H1 (cell line): ENCODE measurements around the gene ADCY3. TPM values are rescaled to one million over a fixed set of nuclear protein-coding genes. Genes with fewer than 3 reads are reported as not detected.

ENCODE experiments used
- CTCF ChIA-PET: fragments of 300-600 bp; sonication (Branson Sonifier 250); formaldehyde crosslinking; loops from one replicate; lab custom pipeline; 2021; ENCODE audit not compliant: partially characterized antibody; lab: Charles Lee
- POLR2A ChIA-PET: fragments of 300-600 bp; sonication (Branson Sonifier 250); formaldehyde crosslinking; loops from one replicate; lab custom pipeline; 2021; ENCODE audit warnings: inconsistent platforms; ENCODE audit not compliant: partially characterized antibody; lab: Charles Lee
- DNase-seq, 2 experiments: peaks; one replicate each; pipeline versions ENCODE4 v3.0.0 to v3.0.0-alpha.2; 2010 to 2022; ENCODE audit warnings: low spot score in 2 of 2, low read depth in 1 of 2, mixed read lengths in 1 of 2
- FAIRE-seq: peaks from 2 replicates; lab custom pipeline; 2011; peaks lifted over from hg19 to GRCh38; lab: Jason Lieb, UNC
- H2AFZ ChIP-seq: 2 replicates; pipeline ENCODE4 v1.8.1; 2012; ENCODE audit warnings: low read length, inconsistent platforms
- H2AK5ac ChIP-seq: 2 replicates; pipeline ENCODE4 v1.6.1; 2013; ENCODE audit warnings: low read depth, low read length
- H2BK120ac ChIP-seq: replicated peaks from 2 replicates; pipeline ENCODE3; 2013; ENCODE audit warnings: low read depth, low read length, inconsistent platforms
- H2BK12ac ChIP-seq: 2 replicates; pipeline ENCODE4 v1.6.1; 2013; ENCODE audit warnings: low read depth, low read length
- H2BK15ac ChIP-seq: 2 replicates; pipeline ENCODE4 v1.6.1; 2013; ENCODE audit warnings: low read length
- H2BK20ac ChIP-seq: 2 replicates; pipeline ENCODE4 v1.6.1; 2013; ENCODE audit warnings: low read length
- H2BK5ac ChIP-seq: 2 replicates; pipeline ENCODE4 v1.6.1; 2013; ENCODE audit warnings: low read depth, low read length
- H3K14ac ChIP-seq: 2 replicates; pipeline ENCODE4 v1.6.1; 2013; ENCODE audit warnings: inconsistent platforms; ENCODE audit not compliant: insufficient read length
- H3K18ac ChIP-seq: 2 replicates; pipeline ENCODE4 v1.6.1; 2013; ENCODE audit warnings: low read length; ENCODE audit errors: extremely low read depth
- H3K23ac ChIP-seq: 2 replicates; pipeline ENCODE4 v1.6.1; 2013; ENCODE audit warnings: inconsistent platforms; ENCODE audit not compliant: insufficient read length
- H3K23me2 ChIP-seq: 2 replicates; pipeline ENCODE4 v1.6.1; 2013; ENCODE audit warnings: low read depth, low read length
- H3K27ac ChIP-seq: 2 replicates; pipeline ENCODE4 v1.6.1; 2011; ENCODE audit warnings: low read depth, low read length, inconsistent platforms
- H3K27me3 ChIP-seq, 4 experiments: replicated peaks in 1 of 4; 1 replicate in 1 of 4; 2 replicates in 3 of 4; pipeline versions ENCODE4 v1.6.1 to v1.8.1; 2011 to 2013; ENCODE audit warnings: low read length in 3 of 4, mild to moderate bottlenecking in 3 of 4, inconsistent platforms in 2 of 4, mixed read lengths in 2 of 4, moderate library complexity in 1 of 4; ENCODE audit not compliant: control insufficient read depth in 3 of 4, insufficient read depth in 3 of 4; ENCODE audit errors: extremely low read depth in 1 of 4
- H3K36me3 ChIP-seq, 4 experiments: 2 replicates each; pipeline versions ENCODE4 v1.6.1 to v1.8.1; 2011 to 2013; ENCODE audit warnings: mild to moderate bottlenecking in 4 of 4, low read length in 3 of 4, moderate library complexity in 2 of 4, control low read depth in 1 of 4, inconsistent platforms in 1 of 4; ENCODE audit not compliant: insufficient read depth in 4 of 4, control insufficient read depth in 2 of 4
- H3K4ac ChIP-seq: replicated peaks from 2 replicates; pipeline ENCODE3; 2013; ENCODE audit warnings: low read length, low read depth, mixed read lengths, inconsistent platforms; ENCODE audit not compliant: insufficient read length
- H3K4me1 ChIP-seq, 4 experiments: replicated peaks in 1 of 4; 1 replicate in 1 of 4; 2 replicates in 3 of 4; pipeline versions ENCODE4 v1.6.1 to v1.8.1; 2011 to 2013; ENCODE audit warnings: low read length in 3 of 4, inconsistent platforms in 2 of 4, mixed read lengths in 1 of 4; ENCODE audit not compliant: insufficient read depth in 4 of 4, control insufficient read depth in 3 of 4
- H3K4me2 ChIP-seq, 2 experiments: 2 replicates each; pipeline versions ENCODE4 v1.6.1 to v1.8.1; 2011 to 2013; ENCODE audit warnings: low read depth in 2 of 2, low read length in 2 of 2, control low read depth in 1 of 2, inconsistent platforms in 1 of 2, mild to moderate bottlenecking in 1 of 2; ENCODE audit not compliant: insufficient read depth in 1 of 2
- H3K4me3 ChIP-seq, 4 experiments: fragments of 200-600, 300-600 bp in 1 of 4; sonication (generic), shearing (Covaris generic), sonication (Bioruptor Twin) in 1 of 4; 2 replicates each; pipeline versions ENCODE4 v1.5.1 to v1.8.1; 2011 to 2016; ENCODE audit warnings: low read length in 4 of 4, low read depth in 3 of 4, control low read depth in 2 of 4, inconsistent platforms in 2 of 4, mild to moderate bottlenecking in 2 of 4, mixed read lengths in 1 of 4, moderate library complexity in 1 of 4; ENCODE audit not compliant: insufficient read depth in 2 of 4; ENCODE audit errors: extremely low read depth in 1 of 4
- H3K56ac ChIP-seq: replicated peaks from 2 replicates; pipeline ENCODE3; 2013; ENCODE audit warnings: low read depth, mild to moderate bottlenecking, mixed read lengths, low read length, inconsistent platforms; ENCODE audit not compliant: insufficient read length
- H3K79me1 ChIP-seq: 2 replicates; pipeline ENCODE4 v1.6.1; 2013; ENCODE audit warnings: low read depth, low read length, control low read depth
- H3K79me2 ChIP-seq, 2 experiments: 2 replicates each; pipeline versions ENCODE4 v1.6.1 to v1.8.1; 2012 to 2013; ENCODE audit warnings: low read length in 2 of 2, mild to moderate bottlenecking in 2 of 2, inconsistent platforms in 1 of 2; ENCODE audit not compliant: insufficient read depth in 2 of 2, control insufficient read depth in 1 of 2
- H3K9ac ChIP-seq, 4 experiments: replicated peaks in 1 of 4; 1 replicate in 1 of 4; 2 replicates in 3 of 4; pipeline versions ENCODE4 v1.6.1 to v1.8.1; 2011 to 2013; ENCODE audit warnings: low read depth in 3 of 4, low read length in 3 of 4, control low read depth in 2 of 4, mild to moderate bottlenecking in 2 of 4, moderate library complexity in 2 of 4, inconsistent platforms in 1 of 4; ENCODE audit errors: extremely low read depth in 1 of 4
- H3K9me3 ChIP-seq, 2 experiments: 2 replicates each; pipeline versions ENCODE4 v1.6.1 to v1.8.1; 2012 to 2013; ENCODE audit warnings: mild to moderate bottlenecking in 2 of 2, moderate library complexity in 2 of 2, control low read depth in 1 of 2, inconsistent platforms in 1 of 2, low read depth in 1 of 2, low read length in 1 of 2, mixed read lengths in 1 of 2; ENCODE audit not compliant: insufficient read depth in 2 of 2
- H4K20me1 ChIP-seq, 2 experiments: replicated peaks in 1 of 2; 2 replicates each; pipeline versions ENCODE3 to v1.8.1; 2011 to 2013; ENCODE audit warnings: inconsistent platforms in 2 of 2, low read length in 2 of 2, mild to moderate bottlenecking in 1 of 2; ENCODE audit not compliant: insufficient read depth in 2 of 2, control insufficient read depth in 1 of 2
- H4K5ac ChIP-seq: 2 replicates; pipeline ENCODE4 v1.6.1; 2013; ENCODE audit warnings: low read length, low read depth, mixed read lengths, inconsistent platforms; ENCODE audit not compliant: insufficient read length
- H4K8ac ChIP-seq: 2 replicates; pipeline ENCODE4 v1.8.0; 2013; ENCODE audit warnings: mild to moderate bottlenecking, moderate library complexity, low read length, inconsistent platforms; ENCODE audit not compliant: insufficient read depth; ENCODE audit errors: extremely low read depth
- H4K91ac ChIP-seq: replicated peaks from 2 replicates; pipeline ENCODE3; 2013; ENCODE audit warnings: low read length, mixed read lengths, inconsistent platforms; ENCODE audit not compliant: insufficient read length
- BRCA1 ChIP-seq: IDR thresholded peaks from 2 replicates; pipeline ENCODE4 v1.6.1; 2012; ENCODE audit warnings: low read depth, low read length, improper control_type of control experiment
- CEBPB ChIP-seq: IDR thresholded peaks from 2 replicates; pipeline ENCODE4 v1.6.1; 2012; ENCODE audit warnings: low read depth, low read length
- CTBP2 ChIP-seq: IDR thresholded peaks from 2 replicates; pipeline ENCODE4 v1.7.0; 2011; ENCODE audit warnings: borderline replicate concordance, mild to moderate bottlenecking, moderate library complexity, mixed read lengths, low read length; ENCODE audit not compliant: insufficient read depth, insufficient read length
- E2F6 ChIP-seq: IDR thresholded peaks from 2 replicates; pipeline ENCODE4 v1.6.1; 2012; ENCODE audit warnings: inconsistent platforms
- FOSL1 ChIP-seq: IDR thresholded peaks from 2 replicates; pipeline ENCODE4 v1.6.1; 2011; ENCODE audit warnings: mild to moderate bottlenecking, low read depth, low read length, moderate library complexity; ENCODE audit not compliant: insufficient read depth
- GABPA ChIP-seq: IDR thresholded peaks from 2 replicates; pipeline ENCODE4 v1.6.1; 2011; ENCODE audit warnings: mild to moderate bottlenecking, low read length, moderate library complexity, borderline replicate concordance; ENCODE audit not compliant: insufficient read depth
- KDM4A ChIP-seq: IDR thresholded peaks from one replicate; pipeline ENCODE4 v1.7.1; 2012; ENCODE audit warnings: low read depth, mild to moderate bottlenecking, moderate library complexity, low read length, inconsistent platforms; ENCODE audit not compliant: severe bottlenecking
- POU5F1 ChIP-seq: IDR thresholded peaks from 2 replicates; pipeline ENCODE4 v1.6.1; 2011; ENCODE audit warnings: low read depth, mild to moderate bottlenecking, low read length, moderate library complexity
- RFX5 ChIP-seq: IDR thresholded peaks from 2 replicates; pipeline ENCODE4 v1.6.1; 2011; ENCODE audit warnings: low read depth, low read length, improper control_type of control experiment, borderline replicate concordance
- RNF2 ChIP-seq: fragments of 200-900, 300-1000 bp; sonication (generic); IDR thresholded peaks from 2 replicates; pipeline ENCODE4 v1.7.1; 2016; ENCODE audit warnings: borderline replicate concordance, low read depth, mild to moderate bottlenecking, antibody characterized with exemption, low read length; ENCODE audit not compliant: poor library complexity, severe bottlenecking; ENCODE audit errors: missing control alignments
- SIX5 ChIP-seq: IDR thresholded peaks from 2 replicates; pipeline ENCODE4 v1.6.1; 2011; ENCODE audit warnings: mild to moderate bottlenecking, low read depth, low read length
- TEAD4 ChIP-seq: IDR thresholded peaks from 2 replicates; pipeline ENCODE4 v1.6.1; 2012; ENCODE audit warnings: low read depth, low read length, inconsistent platforms, mixed read lengths
- WGBS, 2 experiments: shearing (Covaris generic) in 1 of 2; methylation state at CpG; one replicate each; pipeline versions ENCODE4 v1.1.6 to v1.1.7; 2013 to 2015; ENCODE audit warnings: low lambda C conversion rate in 2 of 2, mixed read lengths in 2 of 2, inconsistent platforms in 1 of 2, low coverage in 1 of 2, missing lambda C conversion rate in 1 of 2; ENCODE audit not compliant: insufficient replicate concordance in 2 of 2, insufficient coverage in 1 of 2, insufficient read length in 1 of 2; ENCODE audit errors: extremely low coverage in 1 of 2, missing lambda C conversion rate in 1 of 2; 5-methylcytosine and 5-hydroxymethylcytosine counted together
- polyA plus RNA-seq, 7 experiments: library from polyadenylated mRNA; depleted of rRNA in 3 of 7; stranded (reverse) in 5 of 7; unstranded in 2 of 7; fragments of >200 nt in 5 of 7; fragments of 200-250 nt in 2 of 7; gene quantifications; 1 replicate in 5 of 7; 2 replicates in 1 of 7; 4 replicates in 1 of 7; pipeline versions ENCODE4 v1.2.1 to v1.2.3, GENCODE V29; 2011 to 2013; ENCODE audit warnings: missing spikeins in 2 of 7, mixed read lengths in 2 of 7
- total RNA-seq: library from RNA; stranded (reverse); fragmentation: NEBNext Ultra II Directional; extraction: Animal tissue kit (Norgen Biotek cat#: 25700); gene quantifications from 2 replicates; pipeline ENCODE4 v1.2.1, GENCODE V29; 2021

Gene ADCY3
- total and polyA plus RNA-seq, 2 of the 8 experiments (the other 6 are each of a cell fraction or from before 2014, with no cell fraction given): 45.1 to 52.9 TPM

GRCh38 chr2:24947561-24948157 is 27.6 kb upstream of the ADCY3 start:
- Histone ChIP-seq H3K23ac (no peak overlapping the region), H4K8ac (no peak overlapping the region), H3K4me2 (no peak overlapping the region), H3K79me2 (no peaks in the 10 kb centered on the region), H3K9ac (no peak overlapping the region), H2BK20ac (no peak overlapping the region), H3K23me2 (no peaks in the 10 kb centered on the region), H2BK12ac (no peak overlapping the region), H3K27ac (no peak overlapping the region), H3K4me1 (no peaks in the 10 kb centered on the region), H3K27me3 (no peaks in the 10 kb centered on the region), H4K5ac (no peak overlapping the region), H2BK120ac (no peak overlapping the region), H2AK5ac (no peak overlapping the region), H3K4ac (no peak overlapping the region), H2BK5ac (no peak overlapping the region), H3K18ac (no peak overlapping the region), H3K56ac (no peak overlapping the region), H3K14ac (no peak overlapping the region), H2AFZ (no peak overlapping the region), H3K79me1 (no peaks in the 10 kb centered on the region), H3K36me3 (peaks cover 0 to 21% (median 9%) of the 10 kb centered on the region in 4 experiments; a peak in 6 of 8 replicates), H3K9me3 (no peaks in the 10 kb centered on the region), H3K4me3 (no peak overlapping the region), H4K20me1 (no peaks in the 10 kb centered on the region), H2BK15ac (no peak overlapping the region), H4K91ac (no peak overlapping the region)
- ChIA-PET POLR2A (interaction anchor here (0.9 to 1.2 kb wide), 3 partner anchors 12 to 26 kb away, joined by 3 read pairs; no protein-coding TSS in a partner anchor), CTCF (interaction anchor here (1.4 kb wide), 1 partner anchor 8 kb away, joined by 4 read pairs; no protein-coding TSS in a partner anchor)
- FAIRE-seq (no peak), DNase-seq (no peak)
- WGBS, 2 experiments: 95% methylated on average over 3 of the region's 3 CpGs; no CpG with 5 or more reads in 1 of the 2 experiments
- TF ChIP-seq TEAD4 (no peak), GABPA (no peak), POU5F1 (no peak), E2F6 (no peak), RNF2 (no peak), FOSL1 (no peak), RFX5 (no peak), SIX5 (no peak), KDM4A (no peak), CEBPB (no peak), BRCA1 (no peak), CTBP2 (no peak)
